T-helper 1 cell treated with Interleukin-12 subunit alpha and Interleukin-12 subunit beta and Interleukin-4 antibody, amounts not matched to agents 30 μg/mL and 1 μg/mL, for 36 hours (primary cell): ENCODE results near the gene SETD1B.
"Not testable (repeated sequence)": the region's sequence is repeated elsewhere in the genome, so short reads cannot be mapped to it uniquely, and the experiment has no call there.

Experiments used
- H3K27ac Mint-ChIP-seq: one replicate; pipeline ENCODE4 v1.8.0; 2021; ENCODE audit warnings: mild to moderate bottlenecking, mixed read lengths
- H3K27me3 Mint-ChIP-seq: one replicate; pipeline ENCODE4 v1.8.0; 2021; ENCODE audit warnings: low read depth, mixed read lengths
- H3K36me3 Mint-ChIP-seq: one replicate; pipeline ENCODE4 v1.8.0; 2021; ENCODE audit warnings: low read depth, mixed read lengths
- H3K4me1 Mint-ChIP-seq: one replicate; pipeline ENCODE4 v1.8.0; 2021; ENCODE audit warnings: low read depth, mixed read lengths
- H3K4me3 Mint-ChIP-seq: one replicate; pipeline ENCODE4 v1.8.0; 2021; ENCODE audit warnings: mild to moderate bottlenecking, moderate library complexity, mixed read lengths
- H3K9me3 Mint-ChIP-seq: one replicate; pipeline ENCODE4 v1.8.0; 2021; ENCODE audit warnings: mixed read lengths

SETD1B gene

DNA sequence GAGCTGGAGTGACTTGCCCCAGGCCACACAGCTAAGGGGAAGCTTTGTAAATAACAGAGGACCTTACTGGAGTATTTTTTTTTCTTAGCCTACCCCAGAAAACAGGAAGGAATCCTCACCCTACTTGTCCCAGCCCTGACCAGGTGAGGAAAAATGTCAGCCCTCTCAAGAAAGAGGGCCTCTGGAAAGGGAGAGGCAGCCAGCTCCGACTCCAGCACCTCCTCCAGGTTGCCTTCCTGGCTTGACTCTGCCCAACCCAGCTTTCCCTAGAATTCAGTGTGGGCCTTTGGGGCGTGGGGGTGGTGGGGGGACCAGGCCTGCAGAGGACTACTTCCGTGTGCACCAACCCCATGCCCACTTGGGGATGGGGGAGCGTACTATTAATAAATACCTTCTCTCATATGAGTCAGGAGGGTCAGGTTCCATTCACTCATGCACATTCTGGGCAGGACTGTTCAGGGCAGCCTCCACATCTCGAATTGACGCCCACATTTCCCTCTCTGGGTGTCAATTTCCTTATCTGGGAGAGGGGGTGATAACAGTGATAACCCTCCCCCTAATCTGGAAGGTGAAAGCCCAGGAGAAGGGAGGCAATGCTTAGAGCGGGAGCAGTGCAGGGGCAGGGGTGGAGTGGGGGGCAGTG is 15.5 kb upstream of the SETD1B start:
- Mint-ChIP-seq H3K4me3 (peak overlapping the region; percentile 69), H3K36me3 (peaks cover 32% of the 10 kb centered on the region), H3K9me3 (no peaks in the 10 kb centered on the region), H3K4me1 (peaks cover 60% of the 10 kb centered on the region), H3K27ac (peak overlapping the region; percentile 97), H3K27me3 (no peaks in the 10 kb centered on the region)

DNA sequence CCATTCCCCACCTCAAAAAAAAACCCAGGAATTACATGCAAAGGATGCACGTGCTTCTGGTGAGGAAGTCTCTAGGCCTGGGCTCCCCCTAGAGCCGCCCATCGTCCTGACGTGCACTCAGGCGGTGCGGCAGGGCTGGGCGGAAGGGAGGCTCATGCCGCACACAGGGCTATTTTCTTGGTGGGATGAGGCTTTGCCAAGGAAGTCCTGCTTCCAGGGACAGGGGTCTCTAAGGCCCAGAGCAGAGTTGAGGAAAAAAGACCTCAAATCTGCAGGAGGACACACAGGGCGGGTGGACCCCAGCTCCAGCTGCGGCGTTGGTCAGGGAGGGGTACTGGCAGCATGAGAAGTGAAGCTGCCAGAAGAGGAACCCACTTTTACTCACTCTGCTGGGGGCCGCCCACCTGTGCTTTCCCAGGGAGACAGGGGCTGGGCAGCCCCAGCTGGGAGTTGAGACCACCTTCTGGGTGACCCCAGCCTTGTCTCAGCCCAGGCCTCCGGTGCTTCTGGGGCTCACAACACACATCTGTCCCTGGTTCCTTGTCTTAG is 14.5 kb upstream of the SETD1B start:
- peak overlapping the region; percentile 97 for H3K27ac Mint-ChIP-seq
- peaks cover 29% of the 10 kb centered on the region for H3K36me3 Mint-ChIP-seq
- H3K27me3 Mint-ChIP-seq = no peaks in the 10 kb centered on the region
- peak overlapping the region; percentile 87 for H3K4me3 Mint-ChIP-seq
- peaks cover 57% of the 10 kb centered on the region for H3K4me1 Mint-ChIP-seq
- H3K9me3 Mint-ChIP-seq = no peaks in the 10 kb centered on the region

DNA sequence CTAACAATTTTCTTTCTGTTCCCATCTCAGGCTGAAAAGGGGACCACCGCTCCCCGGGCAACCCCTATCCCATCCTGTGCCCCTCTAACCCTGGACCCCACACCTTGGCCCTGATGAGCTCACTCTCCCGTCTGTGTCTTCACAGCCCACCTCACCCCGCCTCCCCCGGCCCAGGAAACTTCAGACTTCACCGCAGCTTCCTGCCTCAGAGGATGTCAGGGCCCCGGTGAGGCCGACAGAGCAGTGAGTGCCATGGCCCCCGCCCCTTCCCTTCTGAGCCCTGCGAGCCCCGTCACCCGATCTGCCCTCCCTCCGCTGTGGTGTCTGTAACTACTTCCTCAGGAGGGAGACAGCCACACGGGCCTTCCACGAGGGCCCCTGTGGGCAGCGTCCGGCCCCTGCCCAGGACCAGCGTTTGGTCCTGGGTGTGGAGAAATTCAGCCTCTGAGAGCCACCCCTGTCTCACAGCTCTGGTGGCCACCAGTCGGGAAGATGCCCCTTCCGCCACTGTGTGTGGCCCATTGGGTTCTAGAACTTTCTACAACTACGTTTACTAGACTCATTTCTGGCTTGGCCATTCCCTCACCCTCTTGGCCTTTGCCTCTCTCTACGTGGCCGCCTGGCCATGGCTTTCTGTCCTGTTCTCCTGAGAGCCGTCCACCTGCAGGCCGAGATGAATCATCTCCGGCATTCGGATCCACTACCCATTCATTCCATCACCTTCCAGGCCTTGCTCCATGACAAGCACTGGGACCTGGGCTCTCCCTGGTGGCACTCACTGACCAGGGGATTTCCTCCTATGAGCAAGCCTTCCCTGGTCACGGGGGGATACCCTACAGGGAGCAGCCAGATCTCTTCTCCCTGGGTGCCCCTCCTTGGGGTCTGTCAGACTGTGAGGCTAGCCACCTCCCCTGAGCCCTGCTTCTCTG is 13.7 kb upstream of the SETD1B start:
- Mint-ChIP-seq H3K27ac (peak overlapping the region; percentile 97), H3K36me3 (peaks cover 25% of the 10 kb centered on the region), H3K27me3 (no peaks in the 10 kb centered on the region), H3K4me3 (peak overlapping the region; percentile 87), H3K4me1 (peaks cover 57% of the 10 kb centered on the region), H3K9me3 (no peaks in the 10 kb centered on the region)

DNA sequence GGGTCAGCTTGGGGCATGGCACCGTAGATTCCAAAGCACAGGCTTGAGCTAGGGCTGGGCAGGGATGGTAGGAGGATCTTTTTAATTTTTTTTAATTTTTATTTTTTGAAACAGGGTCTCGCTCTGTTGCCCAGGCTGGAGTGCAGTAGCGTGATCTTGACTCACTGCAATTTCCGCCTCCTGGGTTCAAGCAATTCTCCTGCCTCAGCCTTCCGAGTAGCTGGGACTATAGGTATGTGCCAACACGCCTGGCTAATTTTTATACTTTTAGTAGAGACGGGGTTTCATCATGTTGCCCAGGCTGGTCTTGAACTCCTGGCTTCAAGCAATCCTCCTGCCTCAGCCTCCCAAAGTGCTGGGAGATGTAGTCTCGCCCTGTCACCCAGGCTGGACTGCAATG is 13.0 kb upstream of the SETD1B start:
- Mint-ChIP-seq H3K4me1 (peaks cover 59% of the 10 kb centered on the region), H3K4me3 (peak overlapping the region; percentile 91), H3K36me3 (peaks cover 28% of the 10 kb centered on the region), H3K27ac (peak overlapping the region; percentile 97)
- H3K9me3 Mint-ChIP-seq, H3K27me3 Mint-ChIP-seq: not testable (repeated sequence)

DNA sequence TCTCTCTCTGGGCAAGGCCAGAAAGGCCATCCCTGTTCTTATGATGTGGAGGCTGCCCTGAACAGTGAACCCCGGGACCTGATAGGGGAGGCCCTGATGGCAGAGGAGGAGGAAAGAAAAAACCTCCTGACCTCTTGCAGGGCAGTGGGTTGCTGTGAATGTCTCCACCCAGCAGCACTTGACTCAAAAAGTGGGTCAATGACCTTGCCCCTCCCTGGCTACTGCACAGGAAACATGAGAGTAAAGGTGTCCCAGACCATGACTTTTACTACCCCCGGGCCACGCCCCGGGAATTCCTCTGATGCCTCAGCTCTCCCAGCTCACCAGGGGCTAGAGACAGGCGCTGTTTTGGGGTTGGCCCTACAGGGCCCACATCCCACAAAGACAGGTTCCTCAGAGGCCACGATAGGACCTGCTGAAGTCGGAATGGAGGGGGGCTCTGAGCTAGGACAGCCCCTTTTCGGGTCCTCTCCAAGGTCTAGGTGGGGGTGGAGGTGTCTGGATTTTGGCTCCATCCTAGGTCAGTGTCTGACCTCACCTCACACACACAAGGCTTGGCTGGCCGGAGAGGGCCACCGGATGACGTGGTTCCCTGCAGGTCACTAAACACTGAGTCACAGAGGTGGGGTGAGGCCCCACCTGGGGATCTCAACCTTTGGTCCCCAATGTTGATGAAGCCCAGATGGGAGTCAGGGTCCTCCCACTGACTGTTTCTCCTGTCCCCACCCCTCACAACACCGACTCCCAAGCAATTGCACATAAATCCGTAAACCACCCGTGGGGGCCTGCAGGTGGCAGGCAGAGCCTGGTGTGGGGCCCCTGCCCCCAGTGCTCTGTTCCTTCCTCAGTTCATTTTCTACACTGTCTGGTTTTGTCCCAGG is 11.9 kb upstream of the SETD1B start:
- H3K27ac Mint-ChIP-seq = peak overlapping the region; percentile 88
- H3K9me3 Mint-ChIP-seq = no peaks in the 10 kb centered on the region
- H3K4me3 Mint-ChIP-seq = peak overlapping the region; percentile 91
- H3K27me3 Mint-ChIP-seq = no peaks in the 10 kb centered on the region
- H3K4me1 Mint-ChIP-seq = peaks cover 53% of the 10 kb centered on the region
- H3K36me3 Mint-ChIP-seq = peaks cover 22% of the 10 kb centered on the region

DNA sequence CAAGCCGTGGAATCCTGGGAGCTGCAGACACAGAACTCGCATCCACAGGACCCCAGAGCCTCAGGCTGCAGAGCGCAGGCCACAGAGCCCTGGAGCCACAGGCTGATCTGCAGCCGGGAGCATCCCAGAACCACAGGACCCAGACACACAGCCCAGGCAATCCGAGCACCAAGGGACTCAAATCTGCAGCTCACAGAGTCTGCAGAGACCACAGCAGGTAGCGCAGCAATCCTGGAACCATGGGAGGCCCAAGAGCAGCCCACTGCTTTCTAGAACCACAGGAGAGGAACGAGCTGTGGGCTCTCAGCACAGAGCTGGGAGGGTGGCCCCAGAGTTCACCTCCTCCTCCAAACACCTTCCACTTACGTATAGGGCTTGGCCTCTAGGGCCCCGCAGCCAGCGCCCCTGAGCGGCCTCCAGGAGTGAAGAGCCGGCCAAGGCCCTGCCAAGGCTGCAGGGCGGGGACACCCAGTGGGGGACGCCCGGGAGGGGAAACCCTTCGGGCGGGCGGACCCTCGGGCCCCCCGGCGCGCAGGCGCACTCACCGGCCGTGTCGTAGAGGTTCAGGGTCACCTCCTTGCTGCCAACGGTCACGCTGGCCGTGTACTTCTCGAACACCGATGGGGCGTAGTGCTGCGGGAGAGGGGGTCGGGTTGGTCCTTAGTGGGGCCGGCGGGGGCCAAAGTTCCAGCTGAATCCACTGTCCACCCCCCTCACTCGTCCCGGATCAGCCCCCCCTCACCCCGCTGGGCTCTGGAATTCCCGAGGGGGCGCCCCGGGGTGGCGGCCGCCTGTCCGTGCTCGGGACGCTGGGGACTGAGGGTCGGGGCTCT is 11.0 kb upstream of the SETD1B start:
- Mint-ChIP-seq H3K36me3 (peaks cover 24% of the 10 kb centered on the region), H3K4me3 (peak overlapping the region; percentile 91), H3K27ac (peak overlapping the region; percentile 88)

DNA sequence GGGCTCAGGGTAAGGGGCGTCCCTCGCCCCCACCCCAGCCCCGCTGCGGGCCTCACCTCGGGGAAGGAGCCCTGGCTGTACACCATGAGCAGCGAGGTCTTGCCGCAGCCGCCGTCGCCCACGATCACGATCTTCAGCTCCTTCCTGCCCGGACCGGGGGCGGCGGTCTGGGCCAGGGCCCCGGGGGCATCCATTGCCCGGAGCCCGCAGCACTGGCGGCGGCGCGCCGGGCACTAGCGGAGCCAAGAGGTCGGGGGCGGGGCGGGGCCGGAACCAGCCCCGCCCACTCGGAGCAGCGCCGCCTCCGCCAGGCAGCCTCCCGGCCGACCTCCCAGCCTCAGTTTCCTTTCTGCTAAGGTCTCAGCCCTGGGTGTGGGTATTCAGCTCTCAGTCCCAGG is 10.4 kb upstream of the SETD1B start, which contains the start of gene RHOF:
RHOF (minus strand) TSS at position 249 of the 398 bp plus-strand sequence; CDS start at position 194, 55 bp downstream.
- peaks cover 27% of the 10 kb centered on the region for H3K36me3 Mint-ChIP-seq
- H3K27ac Mint-ChIP-seq = peak within 1 kb of the TSS; percentile 96
- no peaks in the 10 kb centered on the region for H3K27me3 Mint-ChIP-seq
- H3K4me3 Mint-ChIP-seq = peak within 1 kb of the TSS; percentile 91
- peaks cover 47% of the 10 kb centered on the region for H3K4me1 Mint-ChIP-seq
- no peaks in the 10 kb centered on the region for H3K9me3 Mint-ChIP-seq

More for the DNA sequence above, 11.0 kb upstream of the SETD1B start:
- Mint-ChIP-seq H3K4me1 (peaks cover 49% of the 10 kb centered on the region), H3K9me3 (no peaks in the 10 kb centered on the region), H3K27me3 (no peaks in the 10 kb centered on the region)

DNA sequence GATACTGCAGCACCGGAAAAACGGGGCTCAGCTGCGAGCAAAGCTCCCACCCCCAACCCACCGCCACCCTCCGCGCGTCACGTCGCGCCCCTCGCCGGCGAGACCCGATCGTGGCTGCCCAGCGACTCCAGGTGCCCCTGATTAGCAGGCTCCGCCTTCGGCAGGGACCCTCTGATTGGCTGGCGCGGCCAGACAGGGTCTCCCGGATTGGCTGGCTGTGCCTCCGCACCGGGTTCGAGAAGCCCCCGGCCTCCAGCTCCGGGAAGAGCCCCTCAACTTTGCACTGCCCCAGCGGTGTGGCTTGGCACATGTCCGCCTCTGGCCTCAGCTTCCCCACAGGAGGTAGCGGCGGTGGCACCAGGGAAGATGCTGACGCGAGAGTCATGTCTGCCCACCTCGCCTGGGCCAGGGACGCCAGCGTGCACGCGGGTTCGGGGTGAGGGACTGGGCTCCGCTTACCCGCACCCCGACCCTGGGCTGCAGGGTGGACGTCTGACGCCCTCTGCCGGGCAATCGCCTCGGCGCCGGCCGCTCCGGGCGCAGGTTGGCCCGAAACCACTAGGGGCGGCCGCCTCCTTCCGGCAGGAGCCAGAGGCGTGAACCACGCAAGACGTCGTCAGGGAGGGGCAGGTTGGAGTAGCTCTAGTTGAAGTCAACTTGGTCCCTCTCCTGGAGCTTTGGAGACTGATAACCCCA is 9.8 kb upstream of the SETD1B start:
- Mint-ChIP-seq H3K27ac (peak overlapping the region; percentile 96), H3K36me3 (peaks cover 31% of the 10 kb centered on the region), H3K9me3 (no peaks in the 10 kb centered on the region), H3K27me3 (no peaks in the 10 kb centered on the region), H3K4me3 (peak overlapping the region; percentile 80), H3K4me1 (peaks cover 49% of the 10 kb centered on the region)

DNA sequence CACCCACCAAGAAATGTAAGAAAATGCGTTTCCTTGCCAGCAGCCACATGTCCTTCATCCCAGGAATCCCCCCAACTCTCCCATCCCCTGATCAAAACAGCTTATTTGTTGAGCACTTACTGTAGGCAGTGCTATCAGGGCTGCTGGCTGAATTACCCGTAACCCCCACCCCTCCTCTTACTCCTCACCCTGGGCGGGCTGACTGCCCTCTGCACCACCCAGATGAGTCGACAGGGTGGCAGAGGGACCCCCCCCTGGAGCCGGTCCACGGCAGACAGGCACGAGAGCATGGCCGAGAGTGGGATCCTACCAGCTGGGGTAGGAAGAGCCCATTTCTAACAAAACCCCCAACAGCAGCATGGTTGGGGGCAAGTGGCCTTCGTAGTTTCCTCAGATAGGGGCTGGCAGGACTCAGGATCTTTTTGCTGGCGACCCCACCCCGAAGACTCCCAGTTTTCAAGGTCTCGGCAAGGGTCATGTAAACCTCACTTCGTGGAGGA is 9.2 kb upstream of the SETD1B start:
- Mint-ChIP-seq H3K9me3 (no peaks in the 10 kb centered on the region), H3K4me1 (peaks cover 49% of the 10 kb centered on the region), H3K4me3 (peak overlapping the region; percentile 80), H3K36me3 (peaks cover 36% of the 10 kb centered on the region), H3K27ac (peak overlapping the region; percentile 96), H3K27me3 (no peaks in the 10 kb centered on the region)

DNA sequence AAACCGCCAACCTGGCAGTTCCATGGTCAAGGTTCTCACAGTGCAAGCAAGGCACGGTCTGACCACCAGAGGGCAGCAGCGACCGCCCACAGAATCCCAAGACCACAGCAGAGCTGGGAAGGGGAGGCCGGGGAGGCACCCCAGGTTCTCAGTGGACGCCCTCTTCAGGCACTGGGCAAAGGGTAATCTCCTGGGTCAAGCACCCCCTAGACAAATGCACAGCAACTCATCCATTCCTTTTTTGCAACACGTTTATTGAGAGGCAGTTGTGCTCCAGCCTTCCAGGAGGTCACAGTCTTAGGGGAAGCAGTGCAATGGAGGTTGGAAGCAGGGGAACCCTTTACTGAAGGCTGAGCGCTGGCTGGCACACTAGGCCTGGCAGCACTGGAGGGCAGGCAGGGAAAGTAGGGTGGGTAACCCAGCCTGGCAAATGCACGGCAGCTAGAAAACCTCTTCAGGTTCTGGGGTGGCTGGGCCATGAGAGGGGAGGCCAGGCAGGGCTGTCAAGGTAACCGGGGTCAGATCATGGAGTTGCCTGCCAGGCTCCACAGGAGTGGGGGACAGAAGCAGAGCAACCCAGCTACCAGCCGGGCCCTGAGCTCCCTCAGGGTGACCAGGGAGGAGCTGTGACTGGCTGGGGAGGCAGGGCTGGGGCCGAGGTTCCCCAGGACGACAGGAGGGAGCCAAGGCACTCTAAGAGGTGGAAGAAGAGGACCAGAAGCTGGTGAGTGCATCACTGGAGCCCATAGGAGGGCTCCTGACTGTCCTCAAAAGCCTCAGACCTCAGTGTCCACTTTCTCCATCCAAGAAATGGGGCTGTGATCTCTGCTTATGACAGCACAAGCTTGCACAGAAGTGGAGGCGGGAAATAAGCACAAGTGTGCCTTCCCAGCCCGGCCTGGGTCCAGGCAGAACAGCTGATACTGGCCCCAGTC is 8.5 kb upstream of the SETD1B start:
- Mint-ChIP-seq H3K9me3 (no peaks in the 10 kb centered on the region), H3K4me3 (peak overlapping the region; percentile 80), H3K27me3 (no peaks in the 10 kb centered on the region), H3K36me3 (peaks cover 34% of the 10 kb centered on the region), H3K4me1 (peaks cover 45% of the 10 kb centered on the region), H3K27ac (peak overlapping the region; percentile 96)

DNA sequence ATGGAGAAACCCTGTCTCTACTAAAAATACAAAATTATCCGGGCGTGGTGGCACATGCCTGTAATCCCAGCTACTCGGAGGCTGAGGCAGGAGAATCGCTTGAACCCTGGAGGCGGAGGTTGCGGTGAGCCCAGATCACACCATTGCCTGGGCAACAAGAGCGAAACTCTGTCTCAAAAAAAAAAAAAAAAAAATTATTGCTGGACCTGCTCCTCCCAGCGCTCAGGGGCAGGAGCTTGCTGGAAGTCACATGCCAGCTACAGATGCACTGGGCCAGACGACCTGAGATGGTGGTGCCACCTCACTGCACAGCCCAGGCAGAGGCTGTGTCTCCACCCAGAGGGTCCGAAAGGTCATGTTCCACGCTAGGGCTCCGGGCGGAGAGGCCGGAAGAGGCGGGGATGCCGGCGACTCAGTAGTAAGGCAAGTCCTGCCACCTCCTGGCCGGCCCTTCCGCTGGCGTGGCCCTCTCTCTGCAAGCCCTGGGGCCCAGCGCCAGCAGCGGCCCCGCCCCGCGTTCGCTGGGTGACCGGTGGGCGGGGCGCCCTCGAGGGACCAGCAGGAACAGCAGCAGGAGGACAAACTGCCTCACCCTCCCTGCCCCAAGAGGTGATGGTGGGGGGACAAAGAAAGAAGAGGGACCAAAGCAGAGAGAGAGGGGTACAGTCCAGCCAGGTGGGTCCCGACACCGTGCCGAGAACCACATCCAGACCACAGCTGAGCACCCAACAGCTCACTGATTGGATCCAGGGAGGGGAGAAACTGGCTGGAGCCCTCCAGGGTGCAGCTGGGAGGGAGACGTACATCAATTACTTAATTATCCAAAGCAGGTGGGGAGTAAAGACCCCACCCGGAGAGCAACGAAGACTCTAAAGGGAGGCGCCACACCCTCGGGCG is 6.7 kb upstream of the SETD1B start:
- Mint-ChIP-seq H3K4me1 (peaks cover 37% of the 10 kb centered on the region), H3K27me3 (no peaks in the 10 kb centered on the region), H3K27ac (peak overlapping the region; percentile 36), H3K4me3 (peak overlapping the region; percentile 34), H3K36me3 (peaks cover 36% of the 10 kb centered on the region), H3K9me3 (no peaks in the 10 kb centered on the region)
